Activated B cell treated with CpG ODN at 0.5 μM for 24 hours (primary cell): ENCODE data around the gene ABR. TPM values are rescaled to one million over a fixed set of nuclear protein-coding genes. Genes with fewer than 3 reads are reported as not detected.
A peak's percentile ranks its signal among the peaks of the same experiment; 100 is the strongest.

Experiments used
- ATAC-seq: fragments of 200-7000 bp; cut with Tn5 transposase; one replicate; pipeline ENCODE4 v1.10.0; 2021; ENCODE audit warnings: low read depth, mild to moderate bottlenecking, moderate library complexity
- CTCF ChIA-PET: fragments of 350-600 bp; sonication (Branson Sonifier 250); formaldehyde crosslinking; loops from one replicate; lab custom pipeline; 2021; ENCODE audit warnings: antibody characterized with exemption; lab: Charles Lee
- POLR2A ChIA-PET: fragments of 350-600 bp; sonication (Branson Sonifier 250); formaldehyde crosslinking; loops from one replicate; lab custom pipeline; 2021; ENCODE audit warnings: antibody characterized with exemption; lab: Charles Lee
- DNase-seq: peaks from one replicate; pipeline ENCODE4 v3.0.0; 2022
- H3K27ac Mint-ChIP-seq: one replicate; pipeline ENCODE4 v1.8.0; 2020; ENCODE audit warnings: mixed read lengths
- H3K27me3 Mint-ChIP-seq: one replicate; pipeline ENCODE4 v1.8.0; 2021; ENCODE audit warnings: mixed read lengths
- H3K36me3 Mint-ChIP-seq: one replicate; pipeline ENCODE4 v1.8.0; 2021; ENCODE audit warnings: low read depth, mixed read lengths
- H3K4me1 Mint-ChIP-seq: one replicate; pipeline ENCODE4 v1.8.0; 2021; ENCODE audit warnings: mixed read lengths
- H3K4me3 Mint-ChIP-seq: one replicate; pipeline ENCODE4 v1.8.0; 2020; ENCODE audit warnings: mild to moderate bottlenecking, mixed read lengths
- H3K9me3 Mint-ChIP-seq: one replicate; pipeline ENCODE4 v1.8.0; 2020; ENCODE audit warnings: mixed read lengths
- intact Hi-C: fragments of 100-400 bp; cut with micrococcal nuclease; formaldehyde crosslinking; loops from one replicate; pipeline ENCODE4 v1.15.1; 2024
- total RNA-seq: library from RNA; stranded (reverse); gene quantifications from 2 replicates; pipeline ENCODE4 v1.2.3, GENCODE V29; 2022
- TF ChIP-seq, protein P1 (sequence below): fragments of 200-600 bp; IDR thresholded peaks from one replicate; pipeline ENCODE4 v1.8.0; 2022; ENCODE audit warnings: antibody characterized with exemption, mild to moderate bottlenecking

Gene ABR
- total RNA-seq, 1 donor from 2014 or later, result 150 TPM

DNA sequence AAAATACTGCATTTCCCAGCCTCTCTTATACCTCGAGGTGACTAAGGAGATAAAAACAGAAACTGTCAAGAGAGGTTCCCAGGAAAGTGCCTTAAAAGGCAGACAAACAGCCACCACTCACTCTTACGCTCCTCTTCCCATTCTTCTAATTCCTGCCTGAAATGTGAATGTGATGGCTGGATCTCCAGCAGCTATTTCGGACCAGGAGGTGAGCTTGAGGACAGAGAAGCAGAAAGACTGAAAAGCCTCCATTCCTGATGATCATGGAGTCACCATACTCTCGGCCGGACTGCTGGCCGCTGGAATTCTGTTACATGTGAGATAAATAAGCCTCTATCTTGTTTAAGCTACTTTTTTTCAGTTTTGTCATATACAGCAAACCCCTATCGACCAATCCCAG, 41.4 kb upstream of the ABR start:
- no peaks in the 10 kb centered on the region for H3K27me3 Mint-ChIP-seq
- POLR2A ChIA-PET, result no interaction called here
- H3K9me3 Mint-ChIP-seq, result no peaks in the 10 kb centered on the region
- intact Hi-C loops, result no loop called here
- TF ChIP-seq, protein P1, sequence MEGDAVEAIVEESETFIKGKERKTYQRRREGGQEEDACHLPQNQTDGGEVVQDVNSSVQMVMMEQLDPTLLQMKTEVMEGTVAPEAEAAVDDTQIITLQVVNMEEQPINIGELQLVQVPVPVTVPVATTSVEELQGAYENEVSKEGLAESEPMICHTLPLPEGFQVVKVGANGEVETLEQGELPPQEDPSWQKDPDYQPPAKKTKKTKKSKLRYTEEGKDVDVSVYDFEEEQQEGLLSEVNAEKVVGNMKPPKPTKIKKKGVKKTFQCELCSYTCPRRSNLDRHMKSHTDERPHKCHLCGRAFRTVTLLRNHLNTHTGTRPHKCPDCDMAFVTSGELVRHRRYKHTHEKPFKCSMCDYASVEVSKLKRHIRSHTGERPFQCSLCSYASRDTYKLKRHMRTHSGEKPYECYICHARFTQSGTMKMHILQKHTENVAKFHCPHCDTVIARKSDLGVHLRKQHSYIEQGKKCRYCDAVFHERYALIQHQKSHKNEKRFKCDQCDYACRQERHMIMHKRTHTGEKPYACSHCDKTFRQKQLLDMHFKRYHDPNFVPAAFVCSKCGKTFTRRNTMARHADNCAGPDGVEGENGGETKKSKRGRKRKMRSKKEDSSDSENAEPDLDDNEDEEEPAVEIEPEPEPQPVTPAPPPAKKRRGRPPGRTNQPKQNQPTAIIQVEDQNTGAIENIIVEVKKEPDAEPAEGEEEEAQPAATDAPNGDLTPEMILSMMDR, result no peak
- DNase-seq, result no peak
- CTCF ChIA-PET, result no interaction called here
- no peak for ATAC-seq
- H3K27ac Mint-ChIP-seq, result no peak overlapping the region
- H3K4me3 Mint-ChIP-seq, result no peak overlapping the region
- H3K4me1 Mint-ChIP-seq, result peaks cover 44% of the 10 kb centered on the region
- peaks cover 28% of the 10 kb centered on the region for H3K36me3 Mint-ChIP-seq

DNA sequence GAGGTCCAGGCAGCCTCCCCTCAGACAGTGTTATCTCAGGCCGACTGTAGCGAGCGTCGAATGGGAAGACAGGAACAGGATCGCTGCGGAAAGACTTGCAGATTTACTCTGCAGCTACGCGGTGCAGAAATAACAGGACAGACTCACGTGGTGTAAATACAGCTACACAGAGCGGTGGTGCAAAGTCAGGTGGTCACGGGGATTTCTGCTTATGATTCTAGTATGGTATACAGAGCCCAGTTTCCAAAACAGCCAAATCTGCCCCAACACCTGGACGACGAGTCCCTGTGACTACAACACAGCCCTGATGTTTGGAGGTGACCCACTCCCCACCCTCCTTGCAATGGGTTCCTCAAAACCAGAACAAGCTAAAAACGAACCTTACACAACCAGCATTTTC, 40.6 kb upstream of the ABR start:
- intact Hi-C loops, result no loop called here
- ATAC-seq (no peak), DNase-seq (no peak)
- no peak overlapping the region for H3K27ac Mint-ChIP-seq
- H3K4me1 Mint-ChIP-seq, result peaks cover 51% of the 10 kb centered on the region
- no peak overlapping the region for H3K4me3 Mint-ChIP-seq
- ChIA-PET POLR2A (interaction anchor here (1.2 kb wide), 1 partner anchor 9 kb away, joined by 4 read pairs; no protein-coding TSS in a partner anchor), CTCF (no interaction called here)
- H3K27me3 Mint-ChIP-seq, result no peaks in the 10 kb centered on the region
- H3K9me3 Mint-ChIP-seq, result no peaks in the 10 kb centered on the region
- H3K36me3 Mint-ChIP-seq, result peaks cover 20% of the 10 kb centered on the region
- TF ChIP-seq, protein P1, result no peak

GRCh38 chr17:1217089-1217385, 37.3 kb upstream of the ABR start:
- TF ChIP-seq, protein P1, result no peak
- ATAC-seq, result no peak
- Mint-ChIP-seq H3K4me1 (peaks cover 76% of the 10 kb centered on the region), H3K9me3 (no peaks in the 10 kb centered on the region), H3K36me3 (peaks cover 9% of the 10 kb centered on the region), H3K4me3 (no peak overlapping the region), H3K27ac (no peak overlapping the region), H3K27me3 (no peaks in the 10 kb centered on the region)
- intact Hi-C loops, result no loop called here
- no peak for DNase-seq
- ChIA-PET CTCF (interaction anchor here (0.9 to 1.8 kb wide), 4 partner anchors 10 to 95 kb away, joined by 3 to 10 read pairs (median 8); no protein-coding TSS in a partner anchor), POLR2A (interaction anchor here (1.5 to 1.9 kb wide), 2 partner anchors 12 to 19 kb away, joined by 8 to 29 read pairs; no protein-coding TSS in a partner anchor)

- Mint-ChIP-seq H3K4me3 (peak overlapping the region; percentile 75), H3K4me1 (peaks cover 79% of the 10 kb centered on the region), H3K27ac (peak overlapping the region; percentile 75), H3K36me3 (peaks cover 5% of the 10 kb centered on the region), H3K27me3 (no peaks in the 10 kb centered on the region), H3K9me3 (no peaks in the 10 kb centered on the region)
- TF ChIP-seq, protein P1, result no peak
- ChIA-PET CTCF (interaction anchor here (0.9 to 1.8 kb wide), 4 partner anchors 10 to 94 kb away, joined by 3 to 10 read pairs (median 8); no protein-coding TSS in a partner anchor), POLR2A (interaction anchor here (0.5 to 1.9 kb wide), 6 partner anchors 8 to 500 kb away, joined by 3 to 29 read pairs (median 4); no protein-coding TSS in a partner anchor)
- ATAC-seq, result peak; percentile 88
- DNase-seq, result no peak
- intact Hi-C loops, result loop anchor here (1.0 kb wide), 2 partner anchors 12 to 52 kb away; no protein-coding TSS in a partner anchor
These were observed 36.7 kb upstream of the ABR start for GRCh38 chr17:1216217-1217088.

- TF ChIP-seq, protein P1, result no peak
- ATAC-seq, result no peak
- H3K27ac Mint-ChIP-seq, result peak overlapping the region; percentile 56
- H3K9me3 Mint-ChIP-seq, result no peaks in the 10 kb centered on the region
- DNase-seq, result no peak
- intact Hi-C loops, result no loop called here
- no peaks in the 10 kb centered on the region for H3K27me3 Mint-ChIP-seq
- POLR2A ChIA-PET, result interaction anchor here (0.6 to 2.5 kb wide), 7 partner anchors 12 to 304 kb away, joined by 3 to 19 read pairs (median 7); partner anchors contain the start of gene INPP5K
- H3K4me3 Mint-ChIP-seq, result peak overlapping the region; percentile 41
- CTCF ChIA-PET, result interaction anchor here (0.8 to 2.4 kb wide), 5 partner anchors 12 to 90 kb away, joined by 3 to 6 read pairs (median 5); no protein-coding TSS in a partner anchor
- peaks cover 70% of the 10 kb centered on the region for H3K4me1 Mint-ChIP-seq
- peaks cover 2% of the 10 kb centered on the region for H3K36me3 Mint-ChIP-seq
These were observed 33.2 kb upstream of the ABR start for GRCh38 chr17:1212946-1213345.
